Measurements from ENCODE around the gene NUP35.

Gene NUP35, protein sequence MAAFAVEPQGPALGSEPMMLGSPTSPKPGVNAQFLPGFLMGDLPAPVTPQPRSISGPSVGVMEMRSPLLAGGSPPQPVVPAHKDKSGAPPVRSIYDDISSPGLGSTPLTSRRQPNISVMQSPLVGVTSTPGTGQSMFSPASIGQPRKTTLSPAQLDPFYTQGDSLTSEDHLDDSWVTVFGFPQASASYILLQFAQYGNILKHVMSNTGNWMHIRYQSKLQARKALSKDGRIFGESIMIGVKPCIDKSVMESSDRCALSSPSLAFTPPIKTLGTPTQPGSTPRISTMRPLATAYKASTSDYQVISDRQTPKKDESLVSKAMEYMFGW
- 2.2 to 11.7 (median 8.8) reads per million in 18 experiments for total RNA-seq

DNA sequence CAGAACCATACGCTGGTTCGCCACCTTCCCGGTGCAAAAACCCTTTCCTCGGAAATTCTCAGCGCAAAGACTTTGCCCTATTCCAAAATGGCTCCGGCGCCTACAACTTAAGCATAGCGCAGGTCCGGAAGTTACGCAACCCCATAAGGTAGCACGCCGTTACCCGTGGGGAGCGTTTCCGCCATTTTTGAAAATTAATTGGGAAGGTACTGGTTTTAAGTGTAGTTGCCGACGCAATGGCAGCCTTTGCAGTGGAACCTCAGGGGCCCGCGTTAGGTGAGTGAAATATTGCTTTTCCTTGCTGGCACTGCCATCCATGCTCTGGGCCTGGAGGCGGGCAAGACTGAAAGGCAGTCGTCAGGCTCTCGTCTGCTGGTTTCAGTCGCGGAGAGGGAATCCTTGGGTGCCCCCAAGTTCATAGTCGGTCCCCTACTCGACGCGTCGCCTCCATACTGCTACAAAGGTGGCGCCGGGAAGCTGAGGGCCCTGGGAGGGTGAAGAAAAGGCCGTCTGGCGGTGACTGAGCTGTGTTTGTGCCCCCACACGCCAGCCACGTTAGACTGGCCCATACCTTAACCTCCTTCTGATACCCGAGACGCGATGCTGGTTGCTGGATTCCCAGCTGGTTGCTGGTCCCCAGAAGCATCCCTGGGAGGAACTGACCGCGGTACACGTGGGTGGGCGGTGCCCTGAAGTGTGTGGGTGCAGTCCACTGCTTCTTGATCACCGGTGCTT, at the start of gene NUP35:
Gene NUP35, plus strand, starts transcription at position 222 of the 735 bp plus-strand sequence. Its CDS starts 15 bp downstream, at position 237.
- peak; percentile 89 to 90 for DNase-seq

DNA sequence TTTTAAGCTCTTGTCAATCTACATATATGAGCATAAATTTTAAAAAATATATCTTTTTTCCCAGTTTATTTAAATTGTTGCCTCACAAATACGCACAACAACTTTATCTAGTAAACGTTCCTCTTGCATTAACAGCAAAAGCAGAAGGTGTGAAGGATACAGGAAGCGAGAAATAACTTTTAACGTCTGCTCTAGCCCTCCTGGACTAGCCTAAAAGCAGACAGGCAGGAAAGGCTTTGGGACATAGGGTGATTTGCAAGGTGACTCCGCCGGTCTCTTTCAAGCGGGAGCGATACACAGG, 46.1 kb upstream of the NUP35 start:
- peak in 1 of 2 donors; percentile 33 for DNase-seq

DNA sequence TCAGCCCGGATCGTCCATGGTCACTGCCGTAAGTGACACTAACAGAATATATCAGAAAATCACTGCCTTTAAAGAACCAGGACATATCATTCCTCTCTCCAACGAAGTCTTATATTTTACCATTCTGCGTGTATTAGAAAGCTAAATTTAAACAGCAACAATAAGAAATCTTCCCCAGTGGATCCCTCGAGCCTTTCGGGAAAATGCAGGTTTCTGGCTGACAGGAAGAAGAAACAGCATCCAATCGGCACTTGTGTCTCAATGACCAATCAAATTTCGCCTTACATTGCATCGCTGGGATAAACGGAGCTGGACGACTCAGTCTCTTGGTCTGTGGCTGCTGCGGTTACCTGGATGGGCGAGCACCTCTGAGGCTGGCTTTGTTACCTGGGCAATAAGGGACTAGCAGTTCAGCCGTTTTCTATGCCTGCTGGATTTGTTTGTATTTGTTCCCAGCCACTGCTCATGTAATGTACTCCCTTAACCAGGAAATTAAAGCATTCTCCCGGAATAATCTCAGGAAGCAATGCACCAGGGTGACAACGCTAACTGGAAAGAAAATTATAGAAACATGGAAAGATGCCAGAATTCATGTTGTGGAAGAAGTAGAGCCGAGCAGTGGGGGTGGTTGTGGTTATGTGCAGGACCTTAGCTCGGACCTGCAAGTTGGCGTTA, 45.6 kb upstream of the NUP35 start, which contains the start of gene DUSP19:
Gene DUSP19, plus strand, starts transcription at position 284 of the 675 bp plus-strand sequence. Its CDS starts 187 bp downstream, at position 471.
- DNase-seq = peak; percentile 90 to 96

DNA sequence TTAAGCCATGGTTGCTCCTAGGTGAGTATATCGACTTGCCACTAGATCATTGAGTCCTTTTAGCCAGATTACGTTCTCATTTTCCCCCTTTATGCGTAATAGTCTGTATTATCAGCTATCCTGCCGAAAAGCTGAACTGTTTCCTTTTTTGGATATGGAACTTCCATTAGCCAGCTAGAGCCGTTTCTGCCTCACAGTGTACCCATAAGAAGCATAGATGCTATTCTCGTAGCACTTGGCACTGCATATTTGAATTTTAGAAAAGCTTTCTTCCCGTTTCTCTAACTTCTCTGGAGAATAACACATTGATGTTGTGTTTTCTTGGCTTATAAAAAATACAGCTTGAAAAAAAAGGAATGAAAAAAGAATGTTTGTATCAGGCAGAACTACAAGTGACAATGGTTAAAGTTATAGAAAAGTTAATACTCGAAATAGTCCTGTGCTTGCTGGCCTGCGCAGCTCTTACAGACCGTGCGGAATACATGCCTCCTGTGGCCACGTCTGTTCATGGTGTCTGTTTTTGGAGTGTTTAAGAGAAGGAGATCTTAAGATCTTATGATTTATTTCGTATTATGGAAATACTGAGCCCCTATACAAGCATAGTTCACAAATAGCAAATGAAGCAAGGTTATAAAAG, 45.0 kb upstream of the NUP35 start:
- peak; percentile 18 to 29 for DNase-seq

DNA sequence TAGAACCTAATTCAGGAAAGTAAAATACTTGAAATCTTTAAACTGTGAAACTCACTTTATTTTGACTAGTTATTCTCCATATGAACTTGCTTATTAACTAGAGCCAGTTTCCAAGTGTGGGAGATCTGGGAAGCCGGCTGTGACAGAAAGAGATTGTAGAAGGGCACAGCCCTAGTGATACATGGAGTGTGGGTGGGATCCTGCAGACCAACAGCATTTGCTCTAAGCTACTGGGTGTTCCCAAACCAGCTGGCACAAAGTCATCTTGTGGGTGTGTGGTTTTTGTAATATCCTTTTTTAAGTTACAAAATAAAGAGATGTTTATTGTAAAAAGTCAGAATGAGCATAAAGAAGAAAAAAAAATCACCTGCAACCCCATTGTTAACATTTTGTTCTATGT, 42.3 kb upstream of the NUP35 start:
- peak; percentile 72 to 86 for DNase-seq

DNA sequence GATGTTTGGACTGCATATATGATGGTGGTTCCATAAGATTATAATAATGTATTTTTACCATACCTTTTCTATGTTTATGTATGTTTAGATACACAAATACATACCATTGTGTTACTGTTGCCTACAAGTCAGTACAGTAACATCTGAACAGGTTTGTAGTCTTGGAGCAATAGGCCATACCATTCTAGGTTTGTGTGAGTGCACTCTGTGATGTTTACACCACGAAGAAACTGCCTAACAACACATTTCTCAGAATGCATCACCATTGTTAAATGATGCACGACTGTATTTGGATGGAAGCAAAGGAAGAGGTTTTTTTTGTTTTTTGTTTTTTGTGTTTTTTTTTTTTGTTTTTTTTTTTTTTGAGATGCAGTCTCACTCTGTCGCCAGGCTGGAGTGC, 36.2 kb upstream of the NUP35 start:
- DNase-seq = no peak

DNA sequence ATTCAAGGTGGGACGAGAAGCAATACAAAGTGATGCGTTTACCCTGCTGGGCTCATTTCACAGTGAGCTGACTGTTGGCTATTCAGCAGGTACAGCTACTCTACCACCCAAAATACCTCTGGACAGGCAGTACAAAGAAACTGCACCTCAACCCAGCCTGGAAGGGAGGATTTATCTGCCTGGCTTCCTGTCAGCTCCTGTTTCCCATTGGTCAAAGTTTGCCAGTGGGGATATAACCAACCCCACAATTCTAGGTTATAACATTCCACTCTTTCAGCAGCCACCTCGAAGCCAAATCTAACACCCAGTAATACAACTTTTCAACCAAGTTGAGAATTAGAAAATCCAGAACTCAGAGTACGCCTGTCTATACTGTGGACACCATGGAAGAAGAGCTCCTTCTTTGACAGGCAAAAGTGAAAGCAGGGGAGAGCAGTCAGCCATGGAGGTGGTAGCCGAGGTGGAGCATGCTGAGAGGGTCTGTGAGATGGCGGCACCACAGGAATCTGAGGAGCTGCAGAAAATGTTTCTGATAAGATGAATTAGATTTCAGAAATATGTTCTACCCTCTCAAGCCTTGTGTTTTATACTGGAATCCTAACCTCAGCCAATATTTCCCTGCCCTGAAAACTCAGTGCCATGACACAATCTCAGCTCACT, 34.9 kb upstream of the NUP35 start:
- no peak for DNase-seq

DNA sequence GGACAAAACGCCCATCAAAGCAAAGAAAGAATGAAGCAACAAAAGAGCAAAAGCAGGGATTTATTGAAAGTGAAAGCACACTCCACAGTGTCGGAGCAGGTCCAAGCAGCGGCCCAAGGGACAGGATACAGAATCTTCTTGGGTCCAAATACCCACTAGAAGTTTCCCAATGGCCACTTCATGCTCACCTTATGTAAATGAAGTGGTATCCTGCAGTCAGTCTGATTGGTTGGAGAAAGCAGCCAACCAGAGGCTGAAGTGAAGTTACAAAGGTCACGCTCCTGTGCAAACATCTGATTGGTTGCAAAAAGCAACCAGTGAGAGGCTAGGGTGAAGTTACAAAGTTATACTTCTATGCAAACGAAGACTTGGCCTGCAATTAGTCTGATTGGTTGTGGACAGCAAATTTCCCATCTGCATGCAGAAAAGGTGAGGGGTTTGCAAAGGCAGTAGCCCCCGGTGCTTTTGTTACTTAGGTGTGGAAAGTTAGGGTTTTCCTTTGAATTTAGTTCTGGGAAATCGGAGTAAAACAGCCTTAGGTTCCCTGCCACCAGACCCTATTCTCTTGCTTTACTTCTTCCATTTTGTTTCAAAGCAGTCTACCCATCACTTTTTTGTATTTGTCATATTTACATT, 32.8 kb upstream of the NUP35 start:
- DNase-seq = no peak

DNA sequence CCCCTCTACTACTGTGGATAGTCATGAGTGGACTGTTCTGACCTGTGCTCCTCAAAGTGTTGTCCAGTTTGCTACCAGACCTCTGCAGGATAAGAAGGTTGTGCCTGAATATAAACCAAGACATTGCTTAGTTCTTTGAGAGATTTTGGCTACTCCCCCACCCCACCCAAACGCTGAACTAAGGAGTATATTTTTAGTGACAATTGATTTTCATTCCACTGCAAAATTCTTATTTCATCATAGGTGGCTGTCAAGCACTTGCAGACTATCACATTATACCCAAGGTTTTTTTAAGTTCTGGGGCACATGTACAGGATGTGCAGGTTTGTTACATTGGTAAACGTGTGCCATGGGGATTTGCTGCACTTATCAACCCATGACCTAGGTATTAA, 32.3 kb upstream of the NUP35 start:
- DNase-seq = no peak

DNA sequence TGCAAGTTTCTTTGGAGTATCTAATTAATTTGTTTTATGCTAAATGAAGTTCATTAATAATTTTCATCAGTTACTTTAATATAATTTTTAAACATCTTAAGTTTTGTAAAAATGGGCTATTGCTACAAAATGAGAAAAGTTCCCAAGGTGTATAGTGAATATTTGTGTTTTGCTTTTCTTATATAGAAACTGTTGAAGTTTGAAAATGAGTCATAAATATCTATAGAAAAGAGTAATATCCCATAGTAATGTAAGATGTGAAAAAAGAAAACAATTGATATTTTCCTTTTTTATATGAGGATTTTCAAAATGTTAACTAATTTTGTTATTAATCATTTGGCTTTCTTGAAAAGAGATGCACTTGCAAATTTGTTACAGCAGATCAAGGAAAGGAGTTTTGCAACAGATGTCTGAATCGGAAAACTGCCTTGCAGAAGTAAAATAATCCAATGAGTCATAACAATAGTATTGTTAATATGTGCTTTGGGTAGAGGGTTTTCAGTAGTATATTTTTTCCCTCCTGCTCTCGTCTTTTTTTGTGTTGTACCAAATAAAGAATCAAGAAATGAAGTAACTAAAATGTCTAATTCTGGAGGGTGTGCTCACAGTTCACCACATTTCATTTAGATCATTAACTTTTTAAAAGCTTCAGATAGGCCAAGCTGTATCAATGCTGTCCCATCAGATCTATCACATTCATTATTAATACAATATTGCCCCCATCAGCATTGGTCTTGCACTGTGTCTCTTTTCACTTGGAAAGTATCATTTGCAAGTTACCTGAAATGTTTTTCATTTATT, 30.2 kb upstream of the NUP35 start:
- no peak for DNase-seq

DNA sequence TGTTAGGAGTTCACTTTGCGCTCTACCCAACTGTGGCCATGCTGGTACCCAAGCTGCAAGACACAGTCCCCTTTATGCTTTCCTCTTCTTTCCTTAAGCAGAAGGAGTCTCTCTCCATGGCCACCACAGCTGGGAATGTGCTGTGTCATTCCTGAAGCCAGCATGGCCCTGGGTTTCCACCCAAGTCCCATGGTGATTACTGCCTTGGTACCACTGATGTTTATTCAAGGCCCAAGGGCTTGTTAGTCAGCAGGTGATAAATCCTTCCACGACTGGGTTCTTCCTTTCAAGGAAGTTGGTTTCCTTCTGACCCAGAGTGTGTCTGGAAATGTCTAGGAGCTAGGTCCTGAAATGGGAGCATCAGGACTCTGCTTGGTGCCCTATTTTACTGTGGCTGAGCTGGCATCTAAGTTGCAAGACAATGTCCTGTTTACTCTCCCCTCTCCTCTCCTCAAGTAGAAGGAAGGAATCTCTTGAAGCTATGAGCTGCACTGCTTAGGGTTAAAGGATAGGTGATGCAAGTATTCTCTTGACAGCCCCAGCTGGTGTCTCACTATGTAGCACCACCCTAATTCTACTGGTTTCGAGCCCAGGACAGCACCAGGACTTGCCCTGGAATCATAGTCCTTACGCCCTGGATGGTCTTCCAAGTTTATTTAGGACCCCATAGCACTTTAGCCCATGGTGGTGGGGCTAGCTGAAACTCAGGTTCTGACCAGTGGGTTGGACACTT, 18.7 kb upstream of the NUP35 start:
- DNase-seq = no peak

DNA sequence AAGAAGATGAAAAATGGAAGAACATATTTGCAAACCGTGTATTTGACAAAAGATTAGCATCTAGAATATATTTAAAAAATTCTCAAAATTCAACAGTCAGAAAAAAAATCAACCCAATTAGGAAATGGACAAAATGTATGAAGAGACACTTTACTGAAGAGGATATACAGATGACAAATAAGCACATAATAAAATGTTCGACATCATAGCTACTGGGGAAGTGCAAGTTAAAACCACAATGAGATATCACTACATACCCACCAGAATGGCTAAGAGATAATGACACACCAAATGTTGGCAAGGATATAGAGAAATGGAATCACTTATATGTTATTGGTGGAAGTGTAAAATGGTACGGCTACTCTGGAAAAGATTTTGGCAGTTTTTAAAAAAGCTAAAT, 11.7 kb upstream of the NUP35 start:
- no peak for DNase-seq

DNA sequence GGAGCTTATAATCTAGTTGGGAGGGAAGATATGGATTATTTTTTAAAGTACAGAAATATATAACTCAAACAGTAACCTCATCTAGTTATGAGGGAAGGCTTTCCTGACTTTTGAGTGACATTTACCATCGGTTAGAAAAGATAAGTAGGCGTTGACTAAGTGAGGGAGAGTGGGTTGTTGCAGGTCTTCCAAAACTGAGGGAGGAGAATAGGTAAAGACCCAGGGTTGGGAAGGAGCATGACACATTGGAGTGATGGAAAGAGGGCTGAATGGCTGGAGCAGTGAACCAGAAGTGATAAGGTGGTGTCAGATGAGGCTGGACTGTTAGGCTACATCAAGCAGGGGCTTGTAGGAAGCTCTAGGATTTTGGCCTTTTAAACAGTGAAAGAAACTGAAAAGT, 10.6 kb upstream of the NUP35 start:
- DNase-seq = no peak

DNA sequence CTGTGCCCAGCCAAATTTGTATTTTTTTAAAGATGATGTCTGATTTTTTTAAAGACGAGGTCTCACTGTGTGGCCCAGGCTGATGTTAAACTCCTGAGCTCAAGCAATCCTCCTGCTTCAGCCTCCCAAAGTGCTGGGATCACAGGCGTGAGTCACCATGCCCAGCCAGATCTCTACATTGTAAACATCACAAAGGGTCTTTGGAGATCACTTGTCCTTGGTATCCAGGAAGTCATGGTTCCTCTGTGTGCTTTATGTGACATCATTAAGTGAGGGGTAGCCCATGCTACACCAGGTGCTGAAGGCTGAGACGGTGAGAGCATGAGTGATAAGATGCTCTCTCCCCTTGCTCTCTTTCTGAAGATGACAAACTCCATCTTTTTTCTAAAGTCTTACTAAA, 7.0 kb upstream of the NUP35 start:
- DNase-seq = no peak

DNA sequence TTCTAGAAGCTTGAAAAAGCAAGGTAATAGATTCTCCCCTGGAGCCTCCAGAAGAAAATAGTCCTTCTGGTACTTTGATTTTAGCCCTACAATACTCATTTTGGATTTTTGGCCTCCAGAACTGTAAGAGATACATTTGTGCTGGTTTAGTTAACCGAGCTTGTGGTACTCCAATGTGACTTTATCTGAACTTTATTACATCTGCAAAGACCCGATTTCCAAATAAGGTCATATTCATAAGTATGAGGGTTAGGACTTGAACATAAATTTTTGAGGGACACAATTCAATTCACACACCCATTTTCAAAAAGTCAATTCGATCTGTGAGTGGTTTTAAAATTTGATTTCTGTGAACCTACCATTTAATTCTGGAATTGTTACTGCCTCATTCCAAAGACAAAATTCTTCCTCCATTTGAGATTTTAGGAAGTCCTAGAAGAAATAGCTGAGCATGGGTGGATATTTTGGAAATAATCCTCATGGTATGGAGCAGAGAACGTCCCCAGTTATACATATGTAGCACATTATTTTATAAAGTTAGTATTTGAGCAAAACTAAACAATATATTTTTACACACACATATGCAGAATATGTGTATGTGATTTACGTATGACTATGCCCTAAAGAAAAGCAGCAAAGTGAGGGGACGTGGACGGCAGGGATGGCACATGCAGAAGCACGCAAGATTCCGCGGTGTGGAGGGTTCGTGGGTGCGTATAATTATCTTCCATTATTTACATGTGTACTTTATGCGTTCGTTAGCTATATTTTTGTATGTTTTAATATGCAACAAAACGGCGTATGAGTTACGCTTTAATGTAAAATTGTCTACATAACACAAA, 905 bp upstream of the NUP35 start:
- DNase-seq = no peak

DNA sequence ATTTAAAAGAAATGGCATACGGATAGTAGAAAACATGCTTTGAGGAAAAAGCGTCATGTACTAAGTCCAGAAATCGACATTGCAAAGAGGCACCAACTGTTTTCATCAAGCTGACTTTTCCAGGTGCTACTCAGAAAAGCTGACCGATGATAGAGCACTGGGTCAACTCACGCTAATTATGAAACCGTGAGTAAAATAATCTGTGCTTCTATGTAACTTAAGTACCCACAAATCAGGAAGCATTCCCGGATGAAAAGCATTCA, 353 bp upstream of the NUP35 start:
- DNase-seq = no peak

DNA sequence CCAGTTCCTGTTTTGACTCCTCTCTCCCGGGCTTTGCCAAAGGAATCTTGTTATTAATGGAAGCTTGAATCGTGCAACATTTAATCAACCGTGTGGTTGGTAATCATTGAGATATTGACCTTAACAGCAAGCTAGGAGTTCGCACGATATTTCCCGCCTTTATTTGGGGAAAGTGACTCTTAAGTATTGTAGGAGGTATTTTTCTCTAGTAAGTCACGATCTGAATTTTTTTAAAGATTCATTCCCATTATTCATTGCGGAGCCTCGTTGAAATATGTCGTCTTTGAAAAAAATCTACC, 663 bp downstream of the NUP35 start:
- no peak for DNase-seq

DNA sequence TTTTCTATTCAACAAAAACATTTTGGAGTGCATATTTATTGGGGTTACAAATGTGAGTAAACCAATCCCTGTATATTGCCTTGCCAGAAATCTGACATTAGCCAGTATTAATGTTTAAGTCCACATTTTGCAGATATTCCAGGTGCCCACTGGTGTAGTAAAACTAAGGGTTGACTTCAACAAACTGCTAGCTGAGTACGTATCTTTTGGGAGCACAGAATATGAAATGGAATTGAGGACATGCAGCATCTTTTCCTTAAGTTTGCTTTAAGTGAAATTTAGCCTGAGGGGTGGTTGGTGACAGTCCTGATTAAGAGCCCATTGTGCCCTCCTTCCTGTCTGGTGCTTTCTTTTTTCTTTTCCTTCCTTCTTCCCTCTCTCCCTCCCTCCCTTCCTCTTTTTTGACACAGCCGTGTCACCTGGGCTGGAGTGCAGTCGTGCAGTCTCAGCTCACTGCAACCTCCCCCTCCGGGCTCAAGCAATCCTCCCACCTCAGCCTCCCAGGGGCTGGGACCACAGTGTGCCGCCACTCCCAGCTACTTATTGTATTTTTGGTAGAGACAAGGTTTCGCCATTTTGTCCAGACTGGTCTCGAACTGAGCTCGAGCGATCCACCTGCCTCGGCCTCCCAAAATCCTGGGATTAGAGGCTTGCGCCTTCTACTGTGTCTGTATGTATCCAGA, 1.6 kb downstream of the NUP35 start:
- no peak for DNase-seq

DNA sequence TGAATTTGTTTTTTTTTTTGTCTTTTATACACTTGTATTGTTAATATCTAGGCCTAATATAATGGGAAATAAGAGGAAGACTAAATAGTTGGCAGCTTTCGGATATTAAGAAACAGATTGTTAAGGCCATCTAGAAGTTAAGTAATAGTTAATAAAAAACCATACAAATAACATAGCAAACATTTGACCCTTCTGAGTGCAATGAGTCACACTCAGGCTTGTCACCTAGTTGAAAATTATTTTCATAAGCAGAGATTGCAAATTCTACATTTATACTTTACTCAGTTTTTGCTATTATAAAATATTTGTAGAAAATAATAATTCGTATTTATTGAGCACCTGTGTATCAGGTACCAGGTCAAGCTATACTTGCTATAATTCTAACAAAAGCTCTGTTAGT, 2.4 kb downstream of the NUP35 start:
- no peak for DNase-seq

DNA sequence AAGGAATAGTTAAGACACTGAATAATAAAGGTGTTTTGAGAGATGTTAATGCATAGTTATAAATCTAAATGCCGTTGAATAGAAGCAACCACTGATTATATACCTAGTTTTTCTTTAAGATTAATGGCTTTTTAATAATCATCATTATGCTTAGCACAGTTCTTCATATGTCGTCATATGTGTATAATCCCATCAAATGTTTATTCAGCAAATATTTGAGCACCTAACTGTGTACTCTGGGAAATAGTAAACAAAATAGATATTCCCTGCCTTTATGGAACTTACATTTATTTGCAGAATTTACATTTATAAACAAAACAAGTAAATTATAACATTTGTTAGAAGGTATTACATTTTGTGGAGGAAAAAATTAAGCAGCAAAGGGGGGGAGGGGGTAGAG, 9.8 kb downstream of the NUP35 start:
- DNase-seq = no peak

All from inflammatory macrophage (primary cell).